Progenitor cell of endocrine pancreas (in vitro differentiated cells): Measurements from ENCODE around the gene STX1B. TPM values are rescaled to one million over a fixed set of nuclear protein-coding genes. Genes with fewer than 3 reads are reported as not detected.

ENCODE experiments used
- DNase-seq: peaks from one replicate; pipeline ENCODE4 v3.0.0; 2021; ENCODE audit warnings: low spot score; ENCODE audit not compliant: unreplicated experiment
- H3K27ac Mint-ChIP-seq: 2 replicates; pipeline ENCODE4 v1.8.0; 2021; ENCODE audit warnings: mild to moderate bottlenecking, moderate library complexity, mixed read lengths
- H3K27me3 Mint-ChIP-seq: 2 replicates; pipeline ENCODE4 v1.8.0; 2021; ENCODE audit warnings: mixed read lengths
- H3K36me3 Mint-ChIP-seq: 2 replicates; pipeline ENCODE4 v1.8.0; 2022; ENCODE audit warnings: mixed read lengths; ENCODE audit not compliant: insufficient read depth
- H3K4me1 Mint-ChIP-seq: 2 replicates; pipeline ENCODE4 v1.8.0; 2021; ENCODE audit warnings: low read depth, mixed read lengths
- H3K4me3 Mint-ChIP-seq: 2 replicates; pipeline ENCODE4 v1.8.0; 2021; ENCODE audit warnings: low read depth, mild to moderate bottlenecking, moderate library complexity, mixed read lengths
- H3K9me3 Mint-ChIP-seq: 2 replicates; pipeline ENCODE4 v1.8.0; 2021; ENCODE audit warnings: low read depth, mixed read lengths
- long read RNA-seq: library from polyadenylated mRNA; unstranded; transcript quantifications from one replicate; pipeline ENCODE4 v2.0.0, GENCODE V29; 2020
- total RNA-seq: library from RNA; stranded (reverse); gene quantifications from 2 replicates; pipeline ENCODE4 v1.2.1, GENCODE V29; 2021
- TF ChIP-seq, protein P1 (sequence below): fragments of 200-600 bp; sonication (generic); IDR thresholded peaks from one replicate; pipeline ENCODE4 v1.5.0; 2021; ENCODE audit warnings: antibody characterized with exemption, mild to moderate bottlenecking; ENCODE audit not compliant: unreplicated experiment

The STX1B gene
- total RNA-seq, result 1.0 and 1.6 TPM in 2 replicates
- long read RNA-seq, result 0 reads

DNA sequence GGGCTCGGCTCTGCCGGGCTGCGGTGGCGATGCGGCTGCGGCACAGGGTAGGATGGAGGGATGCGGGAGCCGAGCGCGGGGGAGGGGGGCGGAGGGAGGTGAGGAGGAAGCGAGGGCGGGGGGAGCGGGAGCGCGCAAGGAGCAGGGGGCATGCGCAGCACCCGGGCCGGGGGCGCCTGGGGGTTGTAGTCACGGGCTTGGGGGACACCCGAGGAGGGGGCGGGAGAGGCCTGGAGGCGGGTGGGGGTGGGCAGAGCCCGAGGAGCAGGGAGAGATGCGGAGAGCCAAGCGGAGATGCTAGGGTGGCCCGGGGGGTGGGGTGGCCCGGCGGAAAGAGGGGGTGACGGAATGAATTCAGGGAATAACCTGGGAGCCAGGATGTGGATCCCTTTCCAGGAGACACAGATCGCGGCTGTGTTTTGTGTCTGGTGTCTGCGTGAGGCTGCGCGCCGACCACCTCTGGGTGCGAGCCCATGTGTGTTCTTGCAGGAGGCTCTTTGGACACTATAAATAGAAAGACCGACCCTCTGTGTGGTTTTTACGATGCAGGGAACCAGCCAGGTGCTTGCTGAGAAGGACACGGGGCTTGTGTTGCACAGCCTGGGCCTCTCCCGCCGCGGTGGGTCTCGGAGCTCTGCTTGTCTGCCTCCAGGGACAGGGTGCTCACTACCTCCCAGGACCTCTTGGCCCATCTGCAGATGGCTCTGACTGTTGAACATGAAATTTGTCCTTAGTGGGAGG, at the start of gene STX1B:
TSS of gene STX1B (minus strand) at position 54 of the 741 bp plus-strand sequence. CDS start 242 bp downstream, outside the sequence.
- Mint-ChIP-seq H3K4me3 (peak within 1 kb of the TSS; percentile 64), H3K36me3 (no peaks in the 10 kb centered on the region), H3K27me3 (peaks cover 65% of the 10 kb centered on the region), H3K4me1 (peaks cover 2% of the 10 kb centered on the region), H3K9me3 (no peaks in the 10 kb centered on the region), H3K27ac (no peak within 1 kb of the TSS)
- TF ChIP-seq, protein P1, sequence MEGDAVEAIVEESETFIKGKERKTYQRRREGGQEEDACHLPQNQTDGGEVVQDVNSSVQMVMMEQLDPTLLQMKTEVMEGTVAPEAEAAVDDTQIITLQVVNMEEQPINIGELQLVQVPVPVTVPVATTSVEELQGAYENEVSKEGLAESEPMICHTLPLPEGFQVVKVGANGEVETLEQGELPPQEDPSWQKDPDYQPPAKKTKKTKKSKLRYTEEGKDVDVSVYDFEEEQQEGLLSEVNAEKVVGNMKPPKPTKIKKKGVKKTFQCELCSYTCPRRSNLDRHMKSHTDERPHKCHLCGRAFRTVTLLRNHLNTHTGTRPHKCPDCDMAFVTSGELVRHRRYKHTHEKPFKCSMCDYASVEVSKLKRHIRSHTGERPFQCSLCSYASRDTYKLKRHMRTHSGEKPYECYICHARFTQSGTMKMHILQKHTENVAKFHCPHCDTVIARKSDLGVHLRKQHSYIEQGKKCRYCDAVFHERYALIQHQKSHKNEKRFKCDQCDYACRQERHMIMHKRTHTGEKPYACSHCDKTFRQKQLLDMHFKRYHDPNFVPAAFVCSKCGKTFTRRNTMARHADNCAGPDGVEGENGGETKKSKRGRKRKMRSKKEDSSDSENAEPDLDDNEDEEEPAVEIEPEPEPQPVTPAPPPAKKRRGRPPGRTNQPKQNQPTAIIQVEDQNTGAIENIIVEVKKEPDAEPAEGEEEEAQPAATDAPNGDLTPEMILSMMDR, result no peak
- no peak for DNase-seq

DNA sequence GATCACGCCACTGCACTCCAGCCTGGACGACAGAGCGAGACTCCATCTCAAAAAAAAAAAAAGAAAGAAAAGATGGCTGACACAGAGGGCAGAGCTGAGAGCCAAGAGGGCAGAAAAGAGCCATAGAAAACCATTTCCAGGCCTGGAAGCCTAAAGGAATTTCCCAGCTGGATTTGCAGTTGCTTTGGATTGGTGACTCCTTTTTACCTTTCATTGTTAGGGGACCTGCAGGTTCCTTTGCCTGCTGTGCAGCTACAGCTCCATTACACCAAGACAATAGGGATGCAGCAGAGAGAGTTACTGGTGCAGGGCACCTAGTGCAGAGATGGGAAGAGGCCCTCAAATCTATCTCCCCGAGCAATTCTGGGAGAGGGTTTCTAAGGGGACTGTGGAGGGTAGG, 45.2 kb upstream of the STX1B start:
- Mint-ChIP-seq H3K36me3 (peaks cover 5% of the 10 kb centered on the region), H3K27ac (peak overlapping the region; percentile 54), H3K27me3 (peaks cover 3% of the 10 kb centered on the region), H3K4me1 (no peaks in the 10 kb centered on the region), H3K4me3 (no peak overlapping the region), H3K9me3 (no peaks in the 10 kb centered on the region)
- DNase-seq, result no peak
- TF ChIP-seq, protein P1, result no peak

DNA sequence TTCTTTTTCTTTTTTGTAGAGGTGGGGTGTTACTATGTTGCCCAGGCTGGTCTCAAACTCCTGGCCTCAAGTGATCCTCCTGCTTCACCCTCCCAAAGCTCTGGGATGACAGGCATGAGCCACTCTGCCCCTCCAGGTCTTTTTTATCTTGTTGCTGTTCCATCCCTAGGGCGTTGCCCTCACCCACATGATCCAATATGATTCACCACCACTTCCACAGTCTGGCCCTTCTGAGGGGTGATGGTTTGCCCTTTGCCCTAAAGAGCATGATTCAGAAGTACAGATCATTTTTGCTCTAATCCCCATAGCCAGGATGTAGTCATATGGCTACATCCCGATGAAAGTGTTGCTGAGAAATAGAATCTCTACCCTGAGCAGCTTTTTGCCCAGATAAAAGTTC, 41.7 kb upstream of the STX1B start:
- Mint-ChIP-seq H3K4me3 (no peak overlapping the region), H3K27me3 (peaks cover 3% of the 10 kb centered on the region), H3K36me3 (peaks cover 2% of the 10 kb centered on the region), H3K9me3 (no peaks in the 10 kb centered on the region), H3K27ac (peak overlapping the region; percentile 6), H3K4me1 (no peaks in the 10 kb centered on the region)
- no peak for DNase-seq
- TF ChIP-seq, protein P1, result no peak

DNA sequence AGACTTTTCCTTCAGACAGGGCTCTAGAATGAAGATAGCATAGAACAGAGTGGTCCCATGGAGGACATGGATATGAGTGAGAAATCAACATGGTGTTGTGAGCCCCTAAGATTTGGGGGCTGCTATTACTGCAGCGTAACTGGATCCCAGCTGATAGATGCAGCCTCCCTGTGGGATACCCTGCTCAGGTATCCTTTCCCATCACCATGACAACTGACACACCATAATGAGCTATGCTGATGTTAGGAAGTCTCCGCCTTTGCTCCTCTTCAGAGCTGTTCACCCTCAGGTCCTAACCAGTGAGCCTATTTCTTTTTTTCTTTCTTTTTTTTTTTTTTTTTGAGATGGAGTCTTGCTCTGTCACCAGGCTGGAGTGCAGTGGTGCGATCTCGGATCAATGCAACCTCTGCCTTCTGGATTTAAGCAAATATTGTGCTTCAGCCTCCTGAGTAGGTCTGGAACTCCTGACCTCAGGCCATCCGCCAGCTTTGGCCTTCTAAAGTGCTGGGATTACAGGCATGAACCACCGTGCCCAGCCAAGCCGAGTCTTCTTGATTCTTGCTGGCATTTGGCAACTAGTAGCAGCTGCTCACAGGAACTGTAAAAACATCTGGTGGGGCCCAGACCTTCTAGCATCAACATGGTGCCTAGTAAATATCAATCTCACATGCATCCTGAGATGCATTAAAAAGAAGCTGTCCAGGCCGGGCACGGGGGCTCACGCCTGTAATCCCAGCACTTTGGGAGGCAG, 40.0 kb upstream of the STX1B start:
- DNase-seq, result no peak
- Mint-ChIP-seq H3K9me3 (no peaks in the 10 kb centered on the region), H3K4me3 (no peak overlapping the region), H3K27ac (no peak overlapping the region), H3K4me1 (no peaks in the 10 kb centered on the region), H3K36me3 (no peaks in the 10 kb centered on the region), H3K27me3 (peaks cover 3% of the 10 kb centered on the region)
- TF ChIP-seq, protein P1, result no peak

DNA sequence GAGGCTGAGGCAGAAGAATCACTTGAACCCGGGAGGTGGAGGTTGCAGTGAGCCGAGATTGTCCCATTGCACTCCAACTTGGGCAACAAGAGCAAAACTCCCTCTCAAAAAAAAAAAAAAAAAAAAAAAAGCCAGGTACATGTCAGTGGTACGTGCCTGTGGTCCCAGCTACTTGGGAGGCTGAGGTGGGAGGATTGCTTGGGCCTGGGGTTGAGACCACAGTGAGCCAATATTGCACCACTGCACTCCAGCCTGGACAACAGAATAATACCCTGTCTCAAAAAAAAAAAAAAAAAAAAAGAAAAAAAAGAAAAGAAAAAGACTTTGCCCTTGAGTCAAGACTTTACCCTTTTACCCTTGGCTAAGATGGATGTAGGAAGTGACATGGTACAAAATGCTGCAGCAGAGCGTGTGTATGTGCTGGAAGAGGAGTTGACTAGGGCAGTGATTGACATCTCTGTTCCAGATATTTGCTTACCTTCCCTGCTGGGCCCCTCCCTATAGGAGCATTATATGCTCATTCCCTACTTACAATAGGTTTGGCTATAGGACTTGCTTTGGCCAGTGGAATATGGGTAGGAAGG, 33.6 kb upstream of the STX1B start:
- H3K4me3 Mint-ChIP-seq, result no peak overlapping the region
- H3K36me3 Mint-ChIP-seq, result peaks cover 3% of the 10 kb centered on the region
- H3K4me1 Mint-ChIP-seq, result no peaks in the 10 kb centered on the region
- TF ChIP-seq, protein P1, result no peak
- H3K9me3 Mint-ChIP-seq, result no peaks in the 10 kb centered on the region
- no peak for DNase-seq
- no peaks in the 10 kb centered on the region for H3K27me3 Mint-ChIP-seq
- no peak overlapping the region for H3K27ac Mint-ChIP-seq
